Gastrocnemius medialis (tissue), 4 donors: ENCODE results near the gene KNG1. TPM values are rescaled to one million over a fixed set of nuclear protein-coding genes. Genes with fewer than 3 reads are reported as not detected.

ENCODE experiments used
- ATAC-seq, 2 donors: fragments of 150-250 bp; one replicate each; pipeline ENCODE4 v1.9.1; 2016
- DNase-seq, 2 donors: peaks; one replicate each; pipeline ENCODE4 v3.0.0-alpha.2; 2019
- H3K27ac ChIP-seq, 4 donors: fragments of 200-600 bp; sonication (generic); 1 replicate in 1 of 4; 2 replicates in 3 of 4; pipeline ENCODE4 v1.5.1; 2016 to 2018; ENCODE audit warnings: mild to moderate bottlenecking in 2 of 4, moderate library complexity in 1 of 4
- H3K27me3 ChIP-seq, 3 donors: fragments of 200-600 bp; sonication (generic) in 2 of 3; 1 replicate in 1 of 3; 2 replicates in 2 of 3; pipeline versions ENCODE4 v1.5.1 to v1.6.0; 2016 to 2019; ENCODE audit warnings: mild to moderate bottlenecking in 1 of 3, moderate library complexity in 1 of 3
- H3K36me3 ChIP-seq, 2 donors: fragments of 200-600 bp; sonication (generic) in 1 of 2; one replicate each; pipeline ENCODE4 v1.5.1; 2017 to 2018
- H3K4me1 ChIP-seq, 2 donors: fragments of 200-600 bp; sonication (generic) in 1 of 2; one replicate each; pipeline ENCODE4 v1.5.1; 2016 to 2017; ENCODE audit warnings: mild to moderate bottlenecking in 2 of 2
- H3K4me3 ChIP-seq, 4 donors: fragments of 200-600 bp; sonication (generic) in 3 of 4; 1 replicate in 1 of 4; 2 replicates in 3 of 4; pipeline ENCODE4 v1.5.1; 2016 to 2019; ENCODE audit warnings: mild to moderate bottlenecking in 2 of 4
- H3K9me3 ChIP-seq, 3 donors: fragments of 200-600 bp; sonication (generic) in 2 of 3; 1 replicate in 1 of 3; 2 replicates in 2 of 3; pipeline ENCODE4 v1.5.1; 2016 to 2019
- CTCF ChIP-seq, 5 experiments: fragments of 450-650 bp in 3 of 5; fragments of 200-600 bp in 2 of 5; sonication (generic) in 2 of 5; IDR thresholded peaks in 4 of 5; conservative IDR thresholded peaks in 1 of 5; 1 replicate in 4 of 5; 2 replicates in 1 of 5; pipeline ENCODE4 v1.5.1; 2016 to 2019; ENCODE audit warnings: antibody characterized with exemption in 5 of 5, mild to moderate bottlenecking in 3 of 5, moderate library complexity in 3 of 5
- POLR2A ChIP-seq, 2 donors: fragments of 450-650 bp; IDR thresholded peaks; one replicate each; pipeline ENCODE4 v1.6.1; 2017; ENCODE audit warnings: antibody characterized with exemption in 2 of 2, mild to moderate bottlenecking in 2 of 2, moderate library complexity in 2 of 2
- in situ Hi-C, 4 donors: fragments of 200-750 bp; cut with MboI; loops; one replicate each; pipeline versions ENCODE4 v1.15.0 to v1.8.0; 2017; ENCODE audit warnings: low sequenced_read_pairs in 4 of 4
- intact Hi-C: fragments of 100-400 bp; cut with DNase I; formaldehyde crosslinking; loops from one replicate; pipeline ENCODE4 v1.15.1; 2023; ENCODE audit warnings: low total_unique reads
- microRNA counts, 2 donors: library from miRNA; unstranded; fragments of <30 nt; microRNA quantifications; one replicate each; lab custom pipeline; 2016
- microRNA-seq, 2 donors: library from miRNA; unstranded; fragments of <30 nt; microRNA quantifications; one replicate each; pipeline ENCODE4, GENCODE V29; 2016; ENCODE audit warnings: borderline replicate concordance in 2 of 2
- total RNA-seq, 4 donors: library from RNA; depleted of rRNA; stranded (reverse); fragments of >200 nt; gene quantifications; one replicate each; pipeline versions ENCODE4 v1.1.0 to v1.2.3, GENCODE V29; 2016

Gene KNG1
- total RNA-seq, 4 donors from 2014 or later, result 0.55 to 1.2 TPM; not detected in 2

GRCh38 chr3:186788482-186789370 is 71.6 kb downstream of the KNG1 start:
- no peak for ATAC-seq
- Histone ChIP-seq H3K4me3 (no peak overlapping the region), H3K9me3 (no peaks in the 10 kb centered on the region), H3K4me1 (peaks cover 38 to 42% of the 10 kb centered on the region in 2 donors), H3K36me3 (peaks cover 11 to 59% of the 10 kb centered on the region in 2 donors), H3K27ac (no peak overlapping the region), H3K27me3 (no peaks in the 10 kb centered on the region)
- no peak for DNase-seq
- in situ Hi-C loops, result loop anchor here in 3 of 4 donors (25.0 kb wide), 3 partner anchors 226 to 1201 kb away; partner anchors contain the start of genes TRA2B (in 3 of the 3), DNAJB11 (in 1 of the 3), SENP2 (in 1 of the 3) and TBCCD1 (in 1 of the 3)
- no peak for TF ChIP-seq POLR2A (IDR thresholded peaks at IDR 0.05)
- TF ChIP-seq CTCF (IDR thresholded peaks at IDR 0.05 in 4 of 5, conservative IDR thresholded peaks at IDR 0.05 in 1 of 5), result no peak
- intact Hi-C loops, result loop anchor here (10.0 kb wide), 2 partner anchors 684 to 926 kb away; partner anchors contain the start of gene ETV5

GRCh38 chr3:186789554-186790260 is 72.5 kb downstream of the KNG1 start:
- H3K4me3 ChIP-seq, result no peak overlapping the region
- ATAC-seq (no peak), DNase-seq (no peak)
- no peaks in the 10 kb centered on the region for H3K9me3 ChIP-seq
- H3K27me3 ChIP-seq, result no peaks in the 10 kb centered on the region
- intact Hi-C loops, result loop anchor here (10.0 kb wide), 2 partner anchors 685 to 925 kb away; partner anchors contain the start of gene ETV5
- H3K36me3 ChIP-seq, result peaks cover 11 to 53% of the 10 kb centered on the region in 2 donors
- H3K27ac ChIP-seq, result no peak overlapping the region
- H3K4me1 ChIP-seq, result peaks cover 35 to 37% of the 10 kb centered on the region in 2 donors
- in situ Hi-C loops, result loop anchor here in 3 of 4 donors (25.0 kb wide), 3 partner anchors 227 to 1202 kb away; partner anchors contain the start of genes TRA2B (in 3 of the 3), DNAJB11 (in 1 of the 3), SENP2 (in 1 of the 3) and TBCCD1 (in 1 of the 3)
- TF ChIP-seq POLR2A (IDR thresholded peaks at IDR 0.05) (no peak), CTCF (IDR thresholded peaks at IDR 0.05 in 4 of 5, conservative IDR thresholded peaks at IDR 0.05 in 1 of 5) (no peak)

GRCh38 chr3:186790261-186790981 is 73.3 kb downstream of the KNG1 start:
- Histone ChIP-seq H3K36me3 (peaks cover 6 to 46% of the 10 kb centered on the region in 2 donors), H3K27me3 (no peaks in the 10 kb centered on the region), H3K4me1 (peaks cover 28 to 30% of the 10 kb centered on the region in 2 donors), H3K4me3 (no peak overlapping the region), H3K9me3 (no peaks in the 10 kb centered on the region), H3K27ac (peak overlapping the region in 1 of 4 donors; percentile 31)
- ATAC-seq (peak in 1 of 2 donors; percentile 32), DNase-seq (no peak)
- in situ Hi-C loops, result loop anchor here in 3 of 4 donors (25.0 kb wide), 3 partner anchors 228 to 1203 kb away; partner anchors contain the start of genes TRA2B (in 3 of the 3), DNAJB11 (in 1 of the 3), SENP2 (in 1 of the 3) and TBCCD1 (in 1 of the 3)
- TF ChIP-seq POLR2A (IDR thresholded peaks at IDR 0.05) (no peak), CTCF (IDR thresholded peaks at IDR 0.05 in 4 of 5, conservative IDR thresholded peaks at IDR 0.05 in 1 of 5) (no peak)
- intact Hi-C loops, result no loop called here

MicroRNA genes within 50 kb of the gene (microRNA counts, 767-probe panel; counts per million panel counts)
- 356 to 448 counts per million in 2 donors for microRNA hsa-miR-1248 (lab: Ali Mortazavi, UCI)

Small RNAs within 50 kb of the gene (microRNA-seq; reads per million reads assigned to microRNA genes)
- 2.6 to 5.9 reads per million in 2 donors for gene MIR1248

Other genes with a start within 250 kb of the KNG1 start
- gene CRYGS, start 173.0 kb upstream of the KNG1 start, total RNA-seq, result 1 to 10 TPM in 1 of 4 donors, not detected in 3; 2.1 TPM
- gene TBCCD1, start 150.0 kb upstream of the KNG1 start, total RNA-seq, result 10 to 100 TPM in 1 of 4 donors, 1 to 10 TPM in 3; 7.3 to 10.7 (median 8.0) TPM
- 10 to 100 TPM; 15.1 to 24.7 (median 23.0) TPM for gene DNAJB11, start 146.6 kb upstream of the KNG1 start, total RNA-seq
- gene AHSG, start 104.3 kb upstream of the KNG1 start, total RNA-seq, result 1 to 10 TPM in 2 of 4 donors, not detected in 2; 1.1 to 3.6 TPM
- gene FETUB, start 77.0 kb upstream of the KNG1 start, total RNA-seq, result not detected
- 1 to 10 TPM in 1 of 4 donors, under 1 TPM in 1, not detected in 2; 0.46 to 1.1 TPM for gene HRG, start 51.3 kb upstream of the KNG1 start, total RNA-seq
- 100 to 1,000 TPM; 531 to 622 (median 574) TPM for gene EIF4A2, start 66.2 kb downstream of the KNG1 start, total RNA-seq
- gene RFC4, start 89.1 kb downstream of the KNG1 start, total RNA-seq, result 10 to 100 TPM in 1 of 4 donors, 1 to 10 TPM in 3; 4.5 to 15.1 (median 7.3) TPM
- gene ADIPOQ, start 125.4 kb downstream of the KNG1 start, total RNA-seq, result 1 to 10 TPM in 2 of 4 donors, under 1 TPM in 2; 0.33 to 4.1 (median 1.8) TPM
- gene ST6GAL1, start 213.2 kb downstream of the KNG1 start, total RNA-seq, result 10 to 100 TPM; 11.1 to 29.8 (median 18.6) TPM